ENCODE results near the gene ELAPOR2.
"Not testable (repeated sequence)": the region's sequence is repeated elsewhere in the genome, so short reads cannot be mapped to it uniquely, and the experiment has no call there.

DNA sequence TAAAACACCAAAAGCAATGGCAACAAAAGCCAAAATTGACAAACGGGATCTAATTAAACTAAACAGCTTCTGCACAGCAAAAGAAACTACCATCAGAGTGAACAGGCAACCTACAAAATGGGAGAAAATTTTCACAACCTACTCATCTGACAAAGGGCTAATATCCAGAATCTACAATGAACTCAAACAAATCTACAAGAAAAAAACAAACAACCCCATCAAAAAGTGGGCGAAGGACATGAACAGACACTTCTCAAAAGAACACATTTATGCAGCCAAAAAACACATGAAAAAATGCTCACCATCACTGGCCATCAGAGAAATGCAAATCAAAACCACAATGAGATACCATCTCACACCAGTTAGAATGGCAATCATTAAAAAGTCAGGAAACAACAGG lies 14.7 kb downstream of the ELAPOR2 start:
- TF ChIP-seq, protein P1, sequence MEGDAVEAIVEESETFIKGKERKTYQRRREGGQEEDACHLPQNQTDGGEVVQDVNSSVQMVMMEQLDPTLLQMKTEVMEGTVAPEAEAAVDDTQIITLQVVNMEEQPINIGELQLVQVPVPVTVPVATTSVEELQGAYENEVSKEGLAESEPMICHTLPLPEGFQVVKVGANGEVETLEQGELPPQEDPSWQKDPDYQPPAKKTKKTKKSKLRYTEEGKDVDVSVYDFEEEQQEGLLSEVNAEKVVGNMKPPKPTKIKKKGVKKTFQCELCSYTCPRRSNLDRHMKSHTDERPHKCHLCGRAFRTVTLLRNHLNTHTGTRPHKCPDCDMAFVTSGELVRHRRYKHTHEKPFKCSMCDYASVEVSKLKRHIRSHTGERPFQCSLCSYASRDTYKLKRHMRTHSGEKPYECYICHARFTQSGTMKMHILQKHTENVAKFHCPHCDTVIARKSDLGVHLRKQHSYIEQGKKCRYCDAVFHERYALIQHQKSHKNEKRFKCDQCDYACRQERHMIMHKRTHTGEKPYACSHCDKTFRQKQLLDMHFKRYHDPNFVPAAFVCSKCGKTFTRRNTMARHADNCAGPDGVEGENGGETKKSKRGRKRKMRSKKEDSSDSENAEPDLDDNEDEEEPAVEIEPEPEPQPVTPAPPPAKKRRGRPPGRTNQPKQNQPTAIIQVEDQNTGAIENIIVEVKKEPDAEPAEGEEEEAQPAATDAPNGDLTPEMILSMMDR (IDR thresholded peaks at IDR 0.05 in 8 of 11, conservative IDR thresholded peaks at IDR 0.05 in 3 of 11) = not testable (repeated sequence)
- TF ChIP-seq POLR2A (IDR thresholded peaks at IDR 0.05) = not testable (repeated sequence)

All from spleen (tissue), 7 donors.